ENCODE results near the gene PACSIN1.

Gene PACSIN1

GRCh38 chr6:34517966-34518365 is 52.1 kb downstream of the PACSIN1 start:
- Histone ChIP-seq H3K23ac (ENCODE audit: low read length) (no peak overlapping the region), H3K4me1 (ENCODE audit: control insufficient read depth in 1 of 2, insufficient read depth in 2 of 2, low read length in 2 of 2) (peaks cover 0 to 2% of the 10 kb centered on the region in 2 experiments), H2AK5ac (ENCODE audit: low read length) (no peak overlapping the region), H3K79me1 (ENCODE audit: low read length) (no peaks in the 10 kb centered on the region), H3K18ac (ENCODE audit: low read length) (no peak overlapping the region), H2BK12ac (ENCODE audit: low read length) (no peak overlapping the region), H3K9me3 (ENCODE audit: insufficient read depth, low read depth, low read length) (no peaks in the 10 kb centered on the region), H2BK5ac (ENCODE audit: low read depth, low read length, poor library complexity) (no peak overlapping the region), H3K4me3 (ENCODE audit: low read depth, low read length) (no peak overlapping the region), H3K9ac (ENCODE audit: low read length) (no peak overlapping the region), H3K4me2 (ENCODE audit: low read length) (no peak overlapping the region), H3K79me2 (ENCODE audit: control insufficient read depth, insufficient read depth, low read length, poor library complexity) (no peaks in the 10 kb centered on the region), H3K36me3 (ENCODE audit: control insufficient read depth in 1 of 2, insufficient read depth in 2 of 2, low read length in 2 of 2) (no peaks in the 10 kb centered on the region), H2BK120ac (ENCODE audit: insufficient read depth, low read length, poor library complexity) (no peak overlapping the region), H4K91ac (ENCODE audit: low read depth, low read length) (no peak overlapping the region), H3K27me3 (ENCODE audit: insufficient read depth, low read length) (peaks cover 10% of the 10 kb centered on the region), H3K4ac (ENCODE audit: low read depth, low read length) (no peak overlapping the region), H3K14ac (ENCODE audit: low read length) (no peak overlapping the region), H4K8ac (ENCODE audit: low read depth, low read length) (no peak overlapping the region), H2AFZ (ENCODE audit: insufficient read depth, low read length, poor library complexity) (no peak overlapping the region), H4K12ac (ENCODE audit: low read depth, low read length) (no peak overlapping the region), H3K27ac (ENCODE audit: low read depth, low read length) (no peak overlapping the region)
- WGBS (ENCODE audit: extremely low coverage, insufficient coverage, insufficient read length), result no CpG with 5 or more reads among the region's 8 CpGs
- DNase-seq, result no peak

- no peak overlapping the region for H4K12ac ChIP-seq (ENCODE audit: low read depth, low read length)
- no peaks in the 10 kb centered on the region for H3K79me2 ChIP-seq (ENCODE audit: control insufficient read depth, insufficient read depth, low read length, poor library complexity)
- H3K4me2 ChIP-seq (ENCODE audit: low read length), result no peak overlapping the region
- no peak overlapping the region for H2BK12ac ChIP-seq (ENCODE audit: low read length)
- DNase-seq, result no peak
- no peak overlapping the region for H4K8ac ChIP-seq (ENCODE audit: low read depth, low read length)
- no peak overlapping the region for H3K9ac ChIP-seq (ENCODE audit: low read length)
- H3K4ac ChIP-seq (ENCODE audit: low read depth, low read length), result no peak overlapping the region
- no peaks in the 10 kb centered on the region for H3K79me1 ChIP-seq (ENCODE audit: low read length)
- H2AFZ ChIP-seq (ENCODE audit: insufficient read depth, low read length, poor library complexity), result no peak overlapping the region
- no peak overlapping the region for H2BK120ac ChIP-seq (ENCODE audit: insufficient read depth, low read length, poor library complexity)
- peaks cover 2% of the 10 kb centered on the region for H3K9me3 ChIP-seq (ENCODE audit: insufficient read depth, low read depth, low read length)
- no peak overlapping the region for H4K91ac ChIP-seq (ENCODE audit: low read depth, low read length)
- no peaks in the 10 kb centered on the region for H3K36me3 ChIP-seq (ENCODE audit: control insufficient read depth in 1 of 2, insufficient read depth in 2 of 2, low read length in 2 of 2)
- no peak overlapping the region for H3K4me3 ChIP-seq (ENCODE audit: low read depth, low read length)
- no peak overlapping the region for H3K27ac ChIP-seq (ENCODE audit: low read depth, low read length)
- no peak overlapping the region for H3K18ac ChIP-seq (ENCODE audit: low read length)
- peaks cover 10% of the 10 kb centered on the region for H3K27me3 ChIP-seq (ENCODE audit: insufficient read depth, low read length)
- H2AK5ac ChIP-seq (ENCODE audit: low read length), result no peak overlapping the region
- no peak overlapping the region for H3K14ac ChIP-seq (ENCODE audit: low read length)
- WGBS (ENCODE audit: extremely low coverage, insufficient coverage, insufficient read length), result no CpG with 5 or more reads among the region's 4 CpGs
- H3K4me1 ChIP-seq (ENCODE audit: control insufficient read depth in 1 of 2, insufficient read depth in 2 of 2, low read length in 2 of 2), result peaks cover 0 to 2% of the 10 kb centered on the region in 2 experiments
- no peak overlapping the region for H2BK5ac ChIP-seq (ENCODE audit: low read depth, low read length, poor library complexity)
- no peak overlapping the region for H3K23ac ChIP-seq (ENCODE audit: low read length)
Observed at GRCh38 chr6:34518669-34519365, 52.9 kb downstream of the PACSIN1 start.

GRCh38 chr6:34519971-34520644 is 54.2 kb downstream of the PACSIN1 start:
- no peak for DNase-seq
- no peaks in the 10 kb centered on the region for H3K79me1 ChIP-seq (ENCODE audit: low read length)
- H3K4ac ChIP-seq (ENCODE audit: low read depth, low read length), result no peak overlapping the region
- H4K12ac ChIP-seq (ENCODE audit: low read depth, low read length), result no peak overlapping the region
- peaks cover 2% of the 10 kb centered on the region for H3K9me3 ChIP-seq (ENCODE audit: insufficient read depth, low read depth, low read length)
- H2BK120ac ChIP-seq (ENCODE audit: insufficient read depth, low read length, poor library complexity), result no peak overlapping the region
- no peaks in the 10 kb centered on the region for H3K36me3 ChIP-seq (ENCODE audit: control insufficient read depth in 1 of 2, insufficient read depth in 2 of 2, low read length in 2 of 2)
- H3K23ac ChIP-seq (ENCODE audit: low read length), result no peak overlapping the region
- H3K4me3 ChIP-seq (ENCODE audit: low read depth, low read length), result no peak overlapping the region
- H3K79me2 ChIP-seq (ENCODE audit: control insufficient read depth, insufficient read depth, low read length, poor library complexity), result no peaks in the 10 kb centered on the region
- no peak overlapping the region for H4K8ac ChIP-seq (ENCODE audit: low read depth, low read length)
- H3K18ac ChIP-seq (ENCODE audit: low read length), result no peak overlapping the region
- H2BK12ac ChIP-seq (ENCODE audit: low read length), result no peak overlapping the region
- H4K91ac ChIP-seq (ENCODE audit: low read depth, low read length), result no peak overlapping the region
- H3K14ac ChIP-seq (ENCODE audit: low read length), result no peak overlapping the region
- no peak overlapping the region for H3K27ac ChIP-seq (ENCODE audit: low read depth, low read length)
- H2AFZ ChIP-seq (ENCODE audit: insufficient read depth, low read length, poor library complexity), result no peak overlapping the region
- H2AK5ac ChIP-seq (ENCODE audit: low read length), result no peak overlapping the region
- H2BK5ac ChIP-seq (ENCODE audit: low read depth, low read length, poor library complexity), result no peak overlapping the region
- no peak overlapping the region for H3K9ac ChIP-seq (ENCODE audit: low read length)
- no CpG with 5 or more reads among the region's 8 CpGs for WGBS (ENCODE audit: extremely low coverage, insufficient coverage, insufficient read length)
- H3K4me2 ChIP-seq (ENCODE audit: low read length), result no peak overlapping the region
- no peaks in the 10 kb centered on the region for H3K4me1 ChIP-seq (ENCODE audit: control insufficient read depth in 1 of 2, insufficient read depth in 2 of 2, low read length in 2 of 2)
- peaks cover 3% of the 10 kb centered on the region for H3K27me3 ChIP-seq (ENCODE audit: insufficient read depth, low read length)

GRCh38 chr6:34520645-34521462 is 55.0 kb downstream of the PACSIN1 start:
- Histone ChIP-seq H3K4me2 (ENCODE audit: low read length) (no peak overlapping the region), H4K12ac (ENCODE audit: low read depth, low read length) (no peak overlapping the region), H3K14ac (ENCODE audit: low read length) (no peak overlapping the region), H3K4me3 (ENCODE audit: low read depth, low read length) (no peak overlapping the region), H3K4ac (ENCODE audit: low read depth, low read length) (no peak overlapping the region), H2BK120ac (ENCODE audit: insufficient read depth, low read length, poor library complexity) (no peak overlapping the region), H3K18ac (ENCODE audit: low read length) (no peak overlapping the region), H3K23ac (ENCODE audit: low read length) (no peak overlapping the region), H3K36me3 (ENCODE audit: control insufficient read depth in 1 of 2, insufficient read depth in 2 of 2, low read length in 2 of 2) (no peaks in the 10 kb centered on the region), H3K9ac (ENCODE audit: low read length) (no peak overlapping the region), H4K91ac (ENCODE audit: low read depth, low read length) (no peak overlapping the region), H2BK5ac (ENCODE audit: low read depth, low read length, poor library complexity) (no peak overlapping the region), H2AFZ (ENCODE audit: insufficient read depth, low read length, poor library complexity) (no peak overlapping the region), H2AK5ac (ENCODE audit: low read length) (no peak overlapping the region), H3K9me3 (ENCODE audit: insufficient read depth, low read depth, low read length) (peaks cover 2% of the 10 kb centered on the region), H3K27me3 (ENCODE audit: insufficient read depth, low read length) (no peaks in the 10 kb centered on the region), H4K8ac (ENCODE audit: low read depth, low read length) (no peak overlapping the region), H3K79me1 (ENCODE audit: low read length) (no peaks in the 10 kb centered on the region), H3K27ac (ENCODE audit: low read depth, low read length) (no peak overlapping the region), H2BK12ac (ENCODE audit: low read length) (no peak overlapping the region), H3K4me1 (ENCODE audit: control insufficient read depth in 1 of 2, insufficient read depth in 2 of 2, low read length in 2 of 2) (no peaks in the 10 kb centered on the region), H3K79me2 (ENCODE audit: control insufficient read depth, insufficient read depth, low read length, poor library complexity) (no peaks in the 10 kb centered on the region)
- WGBS (ENCODE audit: extremely low coverage, insufficient coverage, insufficient read length), result no CpG with 5 or more reads among the region's 24 CpGs
- DNase-seq, result no peak

Measured in trophoblast cell (in vitro differentiated cells and primary cell).